Activated naive CD8-positive, alpha-beta T cell treated with anti-CD3 and anti-CD28 coated beads, Interleukin-2, amount 10 ng/mL, durations not matched to agents 7 days and 5 days (primary cell): ENCODE results near the gene SMG6. TPM values are rescaled to one million over a fixed set of nuclear protein-coding genes. Genes with fewer than 3 reads are reported as not detected.

ENCODE experiments used
- ATAC-seq: fragments of 150-1000 bp; cut with Tn5 transposase; one replicate; pipeline ENCODE4 v1.10.0; 2021; ENCODE audit warnings: low read depth, moderate library complexity
- POLR2A ChIA-PET: fragments of 350-600 bp; sonication (Branson Sonifier 250); formaldehyde crosslinking; loops from one replicate; lab custom pipeline; 2021; ENCODE audit warnings: antibody characterized with exemption; lab: Charles Lee
- DNase-seq: peaks from one replicate; pipeline ENCODE4 v3.0.0; 2021
- H3K27ac Mint-ChIP-seq: one replicate; pipeline ENCODE4 v1.8.0; 2022; ENCODE audit warnings: mild to moderate bottlenecking, mixed read lengths
- H3K27me3 Mint-ChIP-seq: one replicate; pipeline ENCODE4 v1.8.0; 2022; ENCODE audit warnings: mild to moderate bottlenecking, moderate library complexity, mixed read lengths
- H3K36me3 Mint-ChIP-seq: one replicate; pipeline ENCODE4 v1.8.0; 2021; ENCODE audit warnings: mild to moderate bottlenecking, mixed read lengths
- H3K4me1 Mint-ChIP-seq: one replicate; pipeline ENCODE4 v1.8.0; 2021; ENCODE audit warnings: mixed read lengths
- H3K4me3 Mint-ChIP-seq: one replicate; pipeline ENCODE4 v1.8.0; 2022; ENCODE audit warnings: mild to moderate bottlenecking, moderate library complexity, mixed read lengths
- H3K9me3 Mint-ChIP-seq: one replicate; pipeline ENCODE4 v1.8.0; 2021; ENCODE audit warnings: mixed read lengths
- total RNA-seq, 2 experiments: library from RNA; stranded (reverse); gene quantifications; one replicate each; pipeline ENCODE4 v1.2.3, GENCODE V29; 2021

SMG6 gene
- total RNA-seq, 2 experiments from 2014 or later: 48.5 to 58.3 TPM

DNA sequence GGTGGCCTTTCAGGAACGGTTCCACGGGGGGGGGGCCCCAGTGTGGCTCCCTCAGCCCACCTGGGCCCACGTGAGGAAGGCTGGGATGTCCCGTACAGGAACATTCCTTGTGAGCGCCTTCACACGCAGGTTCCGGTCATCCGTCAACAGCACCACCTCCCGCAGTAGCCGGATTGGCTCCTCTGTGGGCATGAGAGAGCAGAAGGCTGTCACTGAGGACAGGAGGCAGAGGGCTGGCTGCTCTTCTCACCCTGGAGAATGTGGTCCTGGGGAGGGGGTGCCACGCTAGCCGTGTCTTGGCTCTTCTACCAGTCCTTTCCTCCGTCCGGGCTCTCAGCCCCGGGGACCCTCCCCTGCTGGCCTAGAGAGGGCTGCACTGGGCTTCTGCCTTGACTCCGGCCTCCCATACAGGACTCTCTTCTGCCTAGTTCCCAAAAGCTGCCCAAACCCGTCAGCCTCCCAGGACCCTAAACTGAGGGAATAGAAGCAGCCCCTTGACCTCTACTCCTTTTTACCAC, 242.1 kb downstream of the SMG6 start:
- Mint-ChIP-seq H3K27me3 (no peaks in the 10 kb centered on the region), H3K9me3 (no peaks in the 10 kb centered on the region), H3K4me1 (peaks cover 39% of the 10 kb centered on the region), H3K27ac (peak overlapping the region; percentile 78), H3K4me3 (no peak overlapping the region), H3K36me3 (peaks cover 24% of the 10 kb centered on the region)
- DNase-seq: no peak
- ATAC-seq: no peak
- POLR2A ChIA-PET: no interaction called here

- ATAC-seq: no peak
- no peaks in the 10 kb centered on the region for H3K27me3 Mint-ChIP-seq
- H3K36me3 Mint-ChIP-seq: peaks cover 21% of the 10 kb centered on the region
- POLR2A ChIA-PET: interaction anchor here (7.0 kb wide), 1 partner anchor 184 kb away, joined by 95 read pairs; no protein-coding TSS in a partner anchor
- H3K27ac Mint-ChIP-seq: peak overlapping the region; percentile 74
- no peaks in the 10 kb centered on the region for H3K9me3 Mint-ChIP-seq
- H3K4me1 Mint-ChIP-seq: peaks cover 35% of the 10 kb centered on the region
- no peak for DNase-seq
- H3K4me3 Mint-ChIP-seq: peak overlapping the region; percentile 83
Measured at GRCh38 chr17:2060681-2061440, 242.7 kb downstream of the SMG6 start.

DNA sequence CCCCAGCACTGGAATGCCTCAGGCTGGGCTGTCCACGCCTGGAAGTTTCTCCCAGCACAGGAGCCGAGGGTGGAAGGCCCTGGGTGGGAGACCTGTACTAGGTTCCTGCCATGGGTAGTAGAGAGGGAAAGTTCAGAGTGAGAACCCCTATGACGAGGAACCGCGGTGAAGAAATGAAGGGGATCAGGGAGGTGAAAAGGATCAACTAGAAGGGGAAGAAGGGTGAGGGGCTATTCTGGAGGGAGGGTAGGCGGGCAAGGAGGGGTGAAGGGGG, 243.3 kb downstream of the SMG6 start:
- peak overlapping the region; percentile 74 for H3K27ac Mint-ChIP-seq

GRCh38 chr17:2059547-2060384, 243.8 kb downstream of the SMG6 start:
- no peak for DNase-seq
- H3K4me1 Mint-ChIP-seq: peaks cover 32% of the 10 kb centered on the region
- H3K36me3 Mint-ChIP-seq: peaks cover 17% of the 10 kb centered on the region
- POLR2A ChIA-PET: interaction anchor here (1.2 to 7.6 kb wide), 3 partner anchors 171 to 206 kb away, joined by 3 to 95 read pairs (median 86); no protein-coding TSS in a partner anchor
- no peaks in the 10 kb centered on the region for H3K27me3 Mint-ChIP-seq
- peak overlapping the region; percentile 81 for H3K27ac Mint-ChIP-seq
- H3K9me3 Mint-ChIP-seq: no peaks in the 10 kb centered on the region
- ATAC-seq: no peak
- peak overlapping the region; percentile 83 for H3K4me3 Mint-ChIP-seq

More for the DNA sequence above, 243.3 kb downstream of the SMG6 start:
- H3K4me1 Mint-ChIP-seq: peaks cover 33% of the 10 kb centered on the region
- no peak for ATAC-seq
- DNase-seq: no peak
- POLR2A ChIA-PET: interaction anchor here (7.0 to 7.6 kb wide), 2 partner anchors 185 to 205 kb away, joined by 86 to 95 read pairs; no protein-coding TSS in a partner anchor
- no peaks in the 10 kb centered on the region for H3K27me3 Mint-ChIP-seq
- H3K9me3 Mint-ChIP-seq: no peaks in the 10 kb centered on the region
- H3K36me3 Mint-ChIP-seq: peaks cover 19% of the 10 kb centered on the region
- H3K4me3 Mint-ChIP-seq: peak overlapping the region; percentile 83

- DNase-seq (peak; percentile 88), ATAC-seq (peak; percentile 9)
- POLR2A ChIA-PET: interaction anchor here (0.7 to 7.6 kb wide), 12 partner anchors 10 to 342 kb away, joined by 3 to 95 read pairs (median 4); partner anchors contain the start of genes MNT, SMG6 and SRR
- Mint-ChIP-seq H3K4me3 (peak overlapping the region; percentile 83), H3K4me1 (peaks cover 29% of the 10 kb centered on the region), H3K27ac (peak overlapping the region; percentile 81), H3K36me3 (peaks cover 17% of the 10 kb centered on the region), H3K9me3 (no peaks in the 10 kb centered on the region), H3K27me3 (no peaks in the 10 kb centered on the region)
Measured at GRCh38 chr17:2058586-2059546, 244.7 kb downstream of the SMG6 start.

DNA sequence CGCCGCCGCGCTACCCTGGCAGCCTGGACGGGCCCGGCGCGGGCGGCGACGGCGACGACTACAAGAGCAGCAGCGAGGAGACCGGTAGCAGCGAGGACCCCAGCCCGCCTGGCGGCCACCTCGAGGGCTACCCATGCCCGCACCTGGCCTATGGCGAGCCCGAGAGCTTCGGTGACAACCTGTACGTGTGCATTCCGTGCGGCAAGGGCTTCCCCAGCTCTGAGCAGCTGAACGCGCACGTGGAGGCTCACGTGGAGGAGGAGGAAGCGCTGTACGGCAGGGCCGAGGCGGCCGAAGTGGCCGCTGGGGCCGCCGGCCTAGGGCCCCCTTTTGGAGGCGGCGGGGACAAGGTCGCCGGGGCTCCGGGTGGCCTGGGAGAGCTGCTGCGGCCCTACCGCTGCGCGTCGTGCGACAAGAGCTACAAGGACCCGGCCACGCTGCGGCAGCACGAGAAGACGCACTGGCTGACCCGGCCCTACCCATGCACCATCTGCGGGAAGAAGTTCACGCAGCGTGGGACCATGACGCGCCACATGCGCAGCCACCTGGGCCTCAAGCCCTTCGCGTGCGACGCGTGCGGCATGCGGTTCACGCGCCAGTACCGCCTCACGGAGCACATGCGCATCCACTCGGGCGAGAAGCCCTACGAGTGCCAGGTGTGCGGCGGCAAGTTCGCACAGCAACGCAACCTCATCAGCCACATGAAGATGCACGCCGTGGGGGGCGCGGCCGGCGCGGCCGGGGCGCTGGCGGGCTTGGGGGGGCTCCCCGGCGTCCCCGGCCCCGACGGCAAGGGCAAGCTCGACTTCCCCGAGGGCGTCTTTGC, 245.6 kb downstream of the SMG6 start:
- peak; percentile 68 for DNase-seq
- H3K9me3 Mint-ChIP-seq: no peaks in the 10 kb centered on the region
- peaks cover 3% of the 10 kb centered on the region for H3K27me3 Mint-ChIP-seq
- peaks cover 17% of the 10 kb centered on the region for H3K36me3 Mint-ChIP-seq
- peak overlapping the region; percentile 75 for H3K27ac Mint-ChIP-seq
- ATAC-seq: no peak
- H3K4me3 Mint-ChIP-seq: peak overlapping the region; percentile 77
- POLR2A ChIA-PET: interaction anchor here (0.7 to 7.6 kb wide), 15 partner anchors 7 to 343 kb away, joined by 3 to 95 read pairs (median 4); partner anchors contain the start of genes MNT, SMG6 and SRR
- peaks cover 29% of the 10 kb centered on the region for H3K4me1 Mint-ChIP-seq

GRCh38 chr17:2057175-2057759, 246.3 kb downstream of the SMG6 start:
- Mint-ChIP-seq H3K36me3 (peaks cover 17% of the 10 kb centered on the region), H3K9me3 (no peaks in the 10 kb centered on the region), H3K4me1 (peaks cover 26% of the 10 kb centered on the region), H3K27me3 (peaks cover 4% of the 10 kb centered on the region), H3K27ac (no peak overlapping the region), H3K4me3 (peak overlapping the region; percentile 42)
- no peak for DNase-seq
- ATAC-seq: no peak
- POLR2A ChIA-PET: interaction anchor here (0.7 to 7.6 kb wide), 16 partner anchors 8 to 335 kb away, joined by 3 to 95 read pairs (median 6); partner anchors contain the start of genes SGSM2, SMG6, SRR and TSR1

DNA sequence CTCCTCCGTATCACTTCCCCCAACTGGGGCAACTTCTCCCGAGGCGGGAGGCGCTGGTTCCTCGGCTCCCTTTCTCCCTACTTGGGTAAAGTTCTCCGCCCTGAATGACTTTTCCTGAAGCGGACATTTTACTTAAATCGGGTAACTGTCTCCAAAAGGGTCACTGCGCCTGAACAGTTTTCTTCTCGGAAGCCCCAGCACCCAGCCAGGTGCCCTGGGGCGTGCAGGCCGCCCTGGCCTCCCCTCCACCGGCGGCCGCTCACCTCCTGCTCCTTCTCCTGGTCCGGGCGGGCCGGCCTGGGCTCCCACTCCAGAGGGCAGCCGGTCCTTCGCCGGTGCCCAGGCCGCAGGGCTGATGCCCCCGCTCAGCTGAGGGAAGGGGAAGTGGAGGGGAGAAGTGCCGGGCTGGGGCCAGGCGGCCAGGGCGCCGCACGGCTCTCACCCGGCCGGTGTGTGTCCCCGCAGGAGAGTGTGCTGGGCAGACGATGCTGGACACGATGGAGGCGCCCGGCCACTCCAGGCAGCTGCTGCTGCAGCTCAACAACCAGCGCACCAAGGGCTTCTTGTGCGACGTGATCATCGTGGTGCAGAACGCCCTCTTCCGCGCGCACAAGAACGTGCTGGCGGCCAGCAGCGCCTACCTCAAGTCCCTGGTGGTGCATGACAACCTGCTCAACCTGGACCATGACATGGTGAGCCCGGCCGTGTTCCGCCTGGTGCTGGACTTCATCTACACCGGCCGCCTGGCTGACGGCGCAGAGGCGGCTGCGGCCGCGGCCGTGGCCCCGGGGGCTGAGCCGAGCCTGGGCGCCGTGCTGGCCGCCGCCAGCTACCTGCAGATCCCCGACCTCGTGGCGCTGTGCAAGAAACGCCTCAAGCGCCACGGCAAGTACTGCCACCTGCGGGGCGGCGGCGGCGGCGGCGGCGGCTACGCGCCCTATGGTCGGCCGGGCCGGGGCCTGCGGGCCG, 247.1 kb downstream of the SMG6 start:
- H3K9me3 Mint-ChIP-seq: no peaks in the 10 kb centered on the region
- DNase-seq (peak; percentile 78), ATAC-seq (peak; percentile 2)
- H3K4me1 Mint-ChIP-seq: peaks cover 28% of the 10 kb centered on the region
- peak overlapping the region; percentile 83 for H3K4me3 Mint-ChIP-seq
- peaks cover 11% of the 10 kb centered on the region for H3K27me3 Mint-ChIP-seq
- peak overlapping the region; percentile 79 for H3K27ac Mint-ChIP-seq
- POLR2A ChIA-PET: interaction anchor here (1.0 to 7.6 kb wide), 20 partner anchors 8 to 339 kb away, joined by 3 to 95 read pairs (median 9); partner anchors contain the start of genes SGSM2 and TSR1
- H3K36me3 Mint-ChIP-seq: peaks cover 15% of the 10 kb centered on the region

GRCh38 chr17:2055292-2056205, 248.0 kb downstream of the SMG6 start:
- DNase-seq (peak; percentile 79), ATAC-seq (peak; percentile 4)
- POLR2A ChIA-PET: interaction anchor here (1.0 to 7.6 kb wide), 24 partner anchors 9 to 338 kb away, joined by 3 to 95 read pairs (median 8); partner anchors contain the start of genes SGSM2 and TSR1
- peaks cover 25% of the 10 kb centered on the region for H3K4me1 Mint-ChIP-seq
- H3K27me3 Mint-ChIP-seq: peaks cover 14% of the 10 kb centered on the region
- H3K4me3 Mint-ChIP-seq: peak overlapping the region; percentile 83
- peak overlapping the region; percentile 79 for H3K27ac Mint-ChIP-seq
- no peaks in the 10 kb centered on the region for H3K9me3 Mint-ChIP-seq
- peaks cover 12% of the 10 kb centered on the region for H3K36me3 Mint-ChIP-seq
